Testis (tissue), 2 donors: ENCODE data around the gene GSK3A.

Experiments used
- CTCF ChIP-seq, 3 experiments: fragments of 450-650 bp in 2 of 3; fragments of 200-600 bp in 1 of 3; sonication (generic) in 1 of 3; IDR thresholded peaks; one replicate each; pipeline ENCODE4 v1.5.1; 2016 to 2019; ENCODE audit warnings: antibody characterized with exemption in 3 of 3, mild to moderate bottlenecking in 2 of 3, moderate library complexity in 1 of 3
- POLR2A ChIP-seq: fragments of 450-650 bp; IDR thresholded peaks from one replicate; pipeline ENCODE4 v1.6.1; 2017; ENCODE audit warnings: antibody characterized with exemption, mild to moderate bottlenecking, moderate library complexity

GRCh38 chr19:42219812-42220750 is 22.3 kb downstream of the GSK3A start, which contains the start of gene ZNF526:
- TF ChIP-seq CTCF (IDR thresholded peaks at IDR 0.05), result no peak
- peak; percentile 49 for TF ChIP-seq POLR2A
